HG03457 (cell line): ENCODE data around the gene CEP170.
"Not testable (repeated sequence)": the region's sequence is repeated elsewhere in the genome, so short reads cannot be mapped to it uniquely, and the experiment has no call there.

Experiments used
- ATAC-seq: cut with Tn5 transposase; IDR thresholded peaks from one replicate; pipeline ENCODE4 v1.9.1; 2021; ENCODE audit warnings: moderate number of reproducible peaks; ENCODE audit not compliant: unreplicated experiment

CEP170 gene

DNA sequence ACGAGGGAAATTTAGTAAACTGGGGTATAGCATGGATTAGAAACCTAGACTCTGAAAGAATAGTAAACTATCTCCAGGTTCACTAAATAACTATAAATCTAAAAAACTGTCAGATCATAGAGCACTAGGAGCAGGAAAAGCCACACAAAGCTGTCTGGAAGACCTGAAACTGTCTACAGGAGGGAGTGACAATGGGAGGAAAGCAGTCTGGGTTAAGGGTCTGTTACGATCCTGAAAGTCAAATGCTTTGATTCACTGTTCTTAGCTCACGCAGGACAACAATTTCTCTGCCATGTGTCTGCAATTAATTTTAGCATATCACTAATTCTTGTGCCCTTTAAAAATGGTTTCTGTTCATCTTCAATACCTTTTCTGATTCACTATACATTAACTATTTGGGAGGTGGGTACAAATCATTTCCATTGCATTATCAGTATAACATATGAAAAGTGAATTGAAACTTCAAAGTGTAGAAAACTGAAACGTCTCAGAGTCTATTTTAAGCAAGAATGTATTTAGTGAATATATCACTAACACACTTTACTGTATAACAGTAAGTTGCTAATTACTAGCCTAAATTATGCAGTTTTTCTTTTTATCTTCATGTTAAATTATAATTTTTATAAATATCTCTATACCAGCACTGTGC, 18.4 kb downstream of the CEP170 start:
- peak; percentile 88 for ATAC-seq

- ATAC-seq: no peak
Observed at GRCh38 chr1:243234978-243235647, 20.0 kb downstream of the CEP170 start.

- ATAC-seq: no peak
Observed at GRCh38 chr1:243233908-243234307, 21.2 kb downstream of the CEP170 start.

- ATAC-seq: no peak
Observed at GRCh38 chr1:243230914-243231313, 24.2 kb downstream of the CEP170 start.

DNA sequence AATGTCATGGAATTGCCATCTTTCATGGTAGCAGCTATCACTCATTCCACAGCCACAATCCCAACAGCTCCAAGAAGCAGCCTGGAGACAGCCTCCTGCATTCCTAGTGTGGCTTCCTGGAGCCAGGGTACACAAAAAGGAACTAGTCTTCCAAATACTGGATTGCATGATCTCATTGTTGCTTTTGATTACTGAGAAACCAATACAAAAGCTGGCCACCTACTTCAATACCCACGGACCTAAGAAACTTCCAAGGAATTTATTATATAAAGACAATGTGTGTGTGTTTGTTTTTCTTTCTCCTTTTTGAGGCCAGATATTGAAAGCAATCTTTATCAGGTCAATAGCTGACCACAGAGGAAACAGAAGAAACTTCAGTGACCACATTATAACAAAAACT, 25.6 kb downstream of the CEP170 start:
- ATAC-seq: no peak

- ATAC-seq: no peak
Observed at GRCh38 chr1:243227622-243228021, 27.5 kb downstream of the CEP170 start.

DNA sequence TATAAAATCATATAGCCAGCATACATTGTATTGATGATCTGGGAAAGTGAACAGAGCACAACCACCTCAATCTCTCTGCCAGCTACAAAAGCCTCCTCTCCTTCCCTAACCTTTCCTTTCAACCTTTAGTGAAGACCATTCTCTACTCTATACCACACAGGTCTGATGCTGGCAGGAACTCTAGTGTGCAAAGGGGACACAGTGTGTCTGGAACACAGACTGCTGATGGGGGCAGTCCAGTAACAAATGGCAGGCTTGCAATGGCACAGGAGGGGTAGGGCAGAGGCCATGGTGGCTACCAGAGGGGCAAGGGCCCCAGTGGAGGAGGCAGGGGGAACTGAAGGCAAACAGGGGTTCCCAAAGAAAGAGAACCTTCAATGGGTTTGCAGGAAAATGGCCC, 37.0 kb downstream of the CEP170 start:
- ATAC-seq: no peak

GRCh38 chr1:243217349-243217748, 37.7 kb downstream of the CEP170 start:
- ATAC-seq: no peak

DNA sequence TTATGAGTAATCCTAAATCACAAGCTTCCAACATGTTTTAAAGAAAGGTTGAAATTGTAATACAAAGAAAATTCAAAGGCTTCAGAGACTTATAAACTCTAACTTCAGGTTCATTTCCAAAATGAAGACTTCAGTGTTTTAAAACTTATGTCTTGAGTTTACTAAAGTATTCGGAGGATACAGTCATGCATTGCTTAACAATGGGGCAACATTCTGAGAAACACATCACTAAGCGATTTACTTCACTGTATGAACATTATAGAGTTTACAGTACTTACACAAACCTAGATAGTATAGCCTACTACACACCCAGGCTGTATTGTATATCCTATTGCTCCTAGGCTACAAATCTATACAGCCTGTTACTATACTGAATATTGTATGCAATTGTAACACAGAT, 38.3 kb downstream of the CEP170 start:
- ATAC-seq: no peak

- not testable (repeated sequence) for ATAC-seq
Observed at GRCh38 chr1:243215276-243215875, 39.7 kb downstream of the CEP170 start.

- ATAC-seq: no peak
Observed at GRCh38 chr1:243213045-243213787, 41.9 kb downstream of the CEP170 start.

- not testable (repeated sequence) for ATAC-seq
Observed at GRCh38 chr1:243211984-243212383, 43.1 kb downstream of the CEP170 start.

GRCh38 chr1:243205026-243205501, 50.0 kb downstream of the CEP170 start:
- not testable (repeated sequence) for ATAC-seq

- not testable (repeated sequence) for ATAC-seq
Observed at GRCh38 chr1:243204336-243204735, 50.7 kb downstream of the CEP170 start.

- ATAC-seq: not testable (repeated sequence)
Observed at GRCh38 chr1:243203196-243203595, 51.9 kb downstream of the CEP170 start.

DNA sequence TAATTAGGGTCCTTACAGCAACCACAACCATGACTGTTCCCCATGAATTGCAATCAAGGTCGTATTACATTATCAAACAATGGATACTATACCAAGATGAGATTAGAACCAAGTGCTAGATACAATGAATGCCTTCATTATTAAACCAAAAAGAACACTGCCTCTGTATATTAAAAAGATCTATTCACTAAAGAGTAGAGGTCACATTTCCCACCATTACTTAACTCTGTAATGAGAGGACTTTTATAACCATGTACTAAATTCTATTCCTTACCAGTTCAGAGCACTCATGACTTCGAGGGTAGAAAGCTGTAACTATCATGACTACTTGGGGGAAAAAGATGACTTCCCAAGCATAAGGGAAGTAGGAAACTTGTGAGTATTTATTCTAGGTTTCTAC, 53.8 kb downstream of the CEP170 start:
- not testable (repeated sequence) for ATAC-seq

DNA sequence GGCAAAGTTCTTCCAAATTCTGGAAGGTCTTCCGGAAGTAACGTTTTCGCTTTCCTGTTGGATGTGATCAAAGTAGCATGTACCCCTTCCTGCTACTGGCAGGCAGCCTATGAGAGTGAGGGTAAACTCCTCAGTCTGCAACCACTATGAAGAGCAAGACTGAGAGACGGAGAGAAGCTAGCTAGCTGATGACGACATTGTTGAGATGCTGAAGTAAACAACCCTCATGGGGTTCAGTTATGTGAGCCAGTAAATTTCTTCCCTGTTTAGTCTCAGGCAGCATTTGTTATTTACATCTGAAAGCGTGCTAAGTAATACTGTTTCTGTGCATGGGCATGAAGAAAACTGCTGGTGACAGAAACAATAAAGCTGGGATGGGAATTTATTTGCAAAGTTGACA, 57.6 kb downstream of the CEP170 start:
- not testable (repeated sequence) for ATAC-seq

GRCh38 chr1:243193330-243193729, 61.8 kb downstream of the CEP170 start:
- ATAC-seq: not testable (repeated sequence)

- not testable (repeated sequence) for ATAC-seq
Observed at GRCh38 chr1:243186201-243186995, 68.7 kb downstream of the CEP170 start.

- not testable (repeated sequence) for ATAC-seq
Observed at GRCh38 chr1:243184787-243185186, 70.3 kb downstream of the CEP170 start.
